Ovary (tissue), 3 donors: Measurements from ENCODE around the gene STMND1.

ENCODE experiments used
- POLR2A ChIP-seq: fragments of 450-650 bp; IDR thresholded peaks from one replicate; pipeline ENCODE4 v1.6.1; 2017; ENCODE audit warnings: antibody characterized with exemption, mild to moderate bottlenecking, moderate library complexity
- TF ChIP-seq, protein P1 (sequence below), 3 donors: fragments of 450-650 bp in 2 of 3; fragments of 200-600 bp in 1 of 3; IDR thresholded peaks; one replicate each; pipeline versions ENCODE4 v1.5.1 to v1.8.0; 2016 to 2022; ENCODE audit warnings: antibody characterized with exemption in 3 of 3, mild to moderate bottlenecking in 1 of 3
- donor health status: DM: no; HTN: no; CAD: no.

DNA sequence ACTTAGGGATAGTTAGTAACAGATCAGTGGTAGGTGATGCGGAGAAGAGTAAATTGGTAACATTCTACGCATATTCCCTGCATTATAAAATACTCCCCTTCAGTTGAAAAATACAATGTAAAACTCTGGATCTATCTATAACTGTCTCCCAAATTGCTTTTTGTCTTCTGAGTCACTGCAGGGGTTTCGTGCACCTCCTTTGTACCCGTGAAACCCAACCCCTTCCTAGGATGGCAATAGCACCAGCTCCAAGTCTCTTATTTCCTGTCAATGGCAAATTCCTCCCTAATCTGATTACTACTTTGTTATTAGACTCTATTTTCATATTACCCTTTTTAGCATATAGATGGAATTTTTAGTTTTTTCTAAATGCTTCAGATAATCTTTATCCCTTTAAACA is 20.6 kb upstream of the STMND1 start:
- TF ChIP-seq, protein P1, sequence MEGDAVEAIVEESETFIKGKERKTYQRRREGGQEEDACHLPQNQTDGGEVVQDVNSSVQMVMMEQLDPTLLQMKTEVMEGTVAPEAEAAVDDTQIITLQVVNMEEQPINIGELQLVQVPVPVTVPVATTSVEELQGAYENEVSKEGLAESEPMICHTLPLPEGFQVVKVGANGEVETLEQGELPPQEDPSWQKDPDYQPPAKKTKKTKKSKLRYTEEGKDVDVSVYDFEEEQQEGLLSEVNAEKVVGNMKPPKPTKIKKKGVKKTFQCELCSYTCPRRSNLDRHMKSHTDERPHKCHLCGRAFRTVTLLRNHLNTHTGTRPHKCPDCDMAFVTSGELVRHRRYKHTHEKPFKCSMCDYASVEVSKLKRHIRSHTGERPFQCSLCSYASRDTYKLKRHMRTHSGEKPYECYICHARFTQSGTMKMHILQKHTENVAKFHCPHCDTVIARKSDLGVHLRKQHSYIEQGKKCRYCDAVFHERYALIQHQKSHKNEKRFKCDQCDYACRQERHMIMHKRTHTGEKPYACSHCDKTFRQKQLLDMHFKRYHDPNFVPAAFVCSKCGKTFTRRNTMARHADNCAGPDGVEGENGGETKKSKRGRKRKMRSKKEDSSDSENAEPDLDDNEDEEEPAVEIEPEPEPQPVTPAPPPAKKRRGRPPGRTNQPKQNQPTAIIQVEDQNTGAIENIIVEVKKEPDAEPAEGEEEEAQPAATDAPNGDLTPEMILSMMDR (IDR thresholded peaks at IDR 0.05) = no peak
- no peak for TF ChIP-seq POLR2A
